AG10803 (cell line): ENCODE data around the gene PLPPR2.

ENCODE experiments used
- DNase-seq: peaks from one replicate; pipeline ENCODE4 v3.0.0; 2010; ENCODE audit warnings: low read depth
- H3K4me3 ChIP-seq: 2 replicates; pipeline ENCODE4 v1.5.1; 2011; ENCODE audit warnings: mild to moderate bottlenecking, low read length, control low read depth
- CTCF ChIP-seq: conservative IDR thresholded peaks from 2 replicates; pipeline ENCODE4 v1.5.1; 2011; ENCODE audit warnings: mild to moderate bottlenecking, low read length, control low read depth, inconsistent platforms

PLPPR2 gene

GRCh38 chr19:11359421-11359820, 4.2 kb downstream of the PLPPR2 start:
- TF ChIP-seq CTCF, result no peak
- H3K4me3 ChIP-seq, result no peak overlapping the region
- DNase-seq, result no peak

- TF ChIP-seq CTCF, result no peak
- H3K4me3 ChIP-seq, result no peak overlapping the region
- DNase-seq, result no peak
Measured at GRCh38 chr19:11361037-11361770, 6.0 kb downstream of the PLPPR2 start.

GRCh38 chr19:11361771-11362731, 6.8 kb downstream of the PLPPR2 start:
- TF ChIP-seq CTCF, result no peak
- no peak overlapping the region for H3K4me3 ChIP-seq
- DNase-seq, result no peak

GRCh38 chr19:11363881-11364280, 8.6 kb downstream of the PLPPR2 start:
- H3K4me3 ChIP-seq, result no peak overlapping the region
- DNase-seq, result no peak
- TF ChIP-seq CTCF, result no peak

GRCh38 chr19:11364296-11364904, 9.2 kb downstream of the PLPPR2 start:
- TF ChIP-seq CTCF, result no peak

GRCh38 chr19:11364935-11365334, 9.7 kb downstream of the PLPPR2 start:
- DNase-seq, result no peak
- no peak for TF ChIP-seq CTCF
- no peak overlapping the region for H3K4me3 ChIP-seq

More at GRCh38 chr19:11364296-11364904, 9.2 kb downstream of the PLPPR2 start:
- no peak overlapping the region for H3K4me3 ChIP-seq
- DNase-seq, result no peak
